HK-2 (cell line): ENCODE data around the gene QRSL1.
"Not testable (repeated sequence)": the region's sequence is repeated elsewhere in the genome, so short reads cannot be mapped to it uniquely, and the experiment has no call there.

Source experiments
- DNase-seq: peaks from one replicate; pipeline ENCODE4 v3.0.0-alpha.2; 2018; ENCODE audit not compliant: unreplicated experiment

The QRSL1 gene

GRCh38 chr6:106629103-106629858 is at the start of gene QRSL1, which contains the start of gene RTN4IP1:
Gene QRSL1 (plus strand): TSS chr6:106629578. CDS start chr6:106629682, 104 bp downstream.
Gene RTN4IP1 (minus strand): TSS chr6:106629498. CDS start chr6:106629021, 477 bp downstream.
- peak; percentile 88 for DNase-seq

- DNase-seq = no peak
Observed at GRCh38 chr6:106581468-106581867, 47.9 kb upstream of the QRSL1 start.

- DNase-seq = no peak
Observed at GRCh38 chr6:106586815-106587415, 42.5 kb upstream of the QRSL1 start.

- not testable (repeated sequence) for DNase-seq
Observed at GRCh38 chr6:106588937-106589336, 40.4 kb upstream of the QRSL1 start.

GRCh38 chr6:106591111-106591825 is 38.1 kb upstream of the QRSL1 start:
- peak; percentile 31 for DNase-seq

GRCh38 chr6:106599440-106599839 is 29.9 kb upstream of the QRSL1 start:
- no peak for DNase-seq

- no peak for DNase-seq
Observed at GRCh38 chr6:106600329-106600728, 29.0 kb upstream of the QRSL1 start.

GRCh38 chr6:106608080-106608668 is 21.2 kb upstream of the QRSL1 start:
- DNase-seq = no peak

- peak; percentile 16 for DNase-seq
Observed at GRCh38 chr6:106609699-106610098, 19.7 kb upstream of the QRSL1 start.

- DNase-seq = no peak
Observed at GRCh38 chr6:106611030-106611429, 18.3 kb upstream of the QRSL1 start.

GRCh38 chr6:106612671-106613416 is 16.5 kb upstream of the QRSL1 start:
- no peak for DNase-seq

GRCh38 chr6:106613590-106613989 is 15.8 kb upstream of the QRSL1 start:
- no peak for DNase-seq

GRCh38 chr6:106614166-106614565 is 15.2 kb upstream of the QRSL1 start:
- no peak for DNase-seq

- DNase-seq = no peak
Observed at GRCh38 chr6:106614592-106615257, 14.7 kb upstream of the QRSL1 start.

- no peak for DNase-seq
Observed at GRCh38 chr6:106617302-106617701, 12.1 kb upstream of the QRSL1 start.

GRCh38 chr6:106617857-106618256 is 11.5 kb upstream of the QRSL1 start:
- no peak for DNase-seq

GRCh38 chr6:106618324-106618723 is 11.1 kb upstream of the QRSL1 start:
- no peak for DNase-seq

GRCh38 chr6:106619223-106619622 is 10.2 kb upstream of the QRSL1 start:
- DNase-seq = no peak

GRCh38 chr6:106620931-106621672 is 8.3 kb upstream of the QRSL1 start:
- DNase-seq = no peak

GRCh38 chr6:106622412-106622811 is 7.0 kb upstream of the QRSL1 start:
- no peak for DNase-seq
